ENCODE results near the gene LRRC74A.

LRRC74A gene

GRCh38 chr14:76868454-76869170 is 42.4 kb downstream of the LRRC74A start:
- no peak for ATAC-seq

DNA sequence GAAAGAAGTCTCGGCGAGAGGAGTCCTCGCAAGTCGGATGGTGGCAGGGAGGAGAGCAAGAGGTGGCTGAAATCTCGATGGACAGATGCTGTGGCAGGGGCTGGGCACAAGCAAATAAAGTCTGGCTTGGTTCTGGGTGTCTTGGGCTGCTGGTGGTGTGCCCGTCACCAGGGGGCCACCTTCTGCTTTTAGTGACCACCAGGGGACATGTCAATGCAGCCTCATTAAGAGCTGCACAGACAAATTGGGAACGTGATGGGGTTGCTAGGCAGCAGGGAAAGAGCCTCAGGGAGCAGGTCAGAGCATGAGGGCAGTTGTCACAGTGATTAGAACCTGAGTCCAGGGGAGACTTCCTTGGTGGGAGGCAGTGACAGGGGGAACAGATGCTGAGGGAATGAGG is 44.0 kb downstream of the LRRC74A start:
- TF ChIP-seq TCF4 (CRISPR knock-in tag; IDR thresholded peaks at IDR 0.05; ENCODE audit: borderline replicate concordance) = no peak
- TF ChIP-seq CSRNP3 (CRISPR knock-in tag; IDR thresholded peaks at IDR 0.05) = no peak
- TF ChIP-seq ISL1 (CRISPR knock-in tag; IDR thresholded peaks at IDR 0.05) = no peak
- no peak for TF ChIP-seq TOX (CRISPR knock-in tag; IDR thresholded peaks at IDR 0.05; ENCODE audit: borderline replicate concordance)
- no peak for TF ChIP-seq ZC3H10 (CRISPR knock-in tag; IDR thresholded peaks at IDR 0.05)
- TF ChIP-seq ESRRG (CRISPR knock-in tag; IDR thresholded peaks at IDR 0.05) = no peak
- no peak for TF ChIP-seq ARNTL (CRISPR knock-in tag; IDR thresholded peaks at IDR 0.05; ENCODE audit: borderline replicate concordance, low read depth)
- TF ChIP-seq, protein P1, sequence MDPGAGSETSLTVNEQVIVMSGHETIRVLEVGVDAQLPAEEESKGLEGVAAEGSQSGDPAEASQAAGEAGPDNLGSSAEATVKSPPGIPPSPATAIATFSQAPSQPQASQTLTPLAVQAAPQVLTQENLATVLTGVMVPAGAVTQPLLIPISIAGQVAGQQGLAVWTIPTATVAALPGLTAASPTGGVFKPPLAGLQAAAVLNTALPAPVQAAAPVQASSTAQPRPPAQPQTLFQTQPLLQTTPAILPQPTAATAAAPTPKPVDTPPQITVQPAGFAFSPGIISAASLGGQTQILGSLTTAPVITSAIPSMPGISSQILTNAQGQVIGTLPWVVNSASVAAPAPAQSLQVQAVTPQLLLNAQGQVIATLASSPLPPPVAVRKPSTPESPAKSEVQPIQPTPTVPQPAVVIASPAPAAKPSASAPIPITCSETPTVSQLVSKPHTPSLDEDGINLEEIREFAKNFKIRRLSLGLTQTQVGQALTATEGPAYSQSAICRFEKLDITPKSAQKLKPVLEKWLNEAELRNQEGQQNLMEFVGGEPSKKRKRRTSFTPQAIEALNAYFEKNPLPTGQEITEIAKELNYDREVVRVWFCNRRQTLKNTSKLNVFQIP (CRISPR knock-in tag; IDR thresholded peaks at IDR 0.05; ENCODE audit: borderline replicate concordance, low read depth) = no peak
- TF ChIP-seq PATZ1 (CRISPR knock-in tag; IDR thresholded peaks at IDR 0.05; ENCODE audit: borderline replicate concordance) = no peak
- no peak for TF ChIP-seq BACH2 (CRISPR knock-in tag; IDR thresholded peaks at IDR 0.05; ENCODE audit: borderline replicate concordance)
- no peak for TF ChIP-seq CREB5 (CRISPR knock-in tag; IDR thresholded peaks at IDR 0.05; ENCODE audit: low read depth)
- no peak for TF ChIP-seq ZFP30 (CRISPR knock-in tag; IDR thresholded peaks at IDR 0.05)
- no peak for TF ChIP-seq SNAI2 (CRISPR knock-in tag; IDR thresholded peaks at IDR 0.05)
- ATAC-seq = peak; percentile 51

More at GRCh38 chr14:76868454-76869170, 42.4 kb downstream of the LRRC74A start:
- no peak for TF ChIP-seq ZNF8 (CRISPR knock-in tag; IDR thresholded peaks at IDR 0.05)
- TF ChIP-seq CSRNP3 (CRISPR knock-in tag; IDR thresholded peaks at IDR 0.05) = no peak
- no peak for TF ChIP-seq CSDC2 (CRISPR knock-in tag; IDR thresholded peaks at IDR 0.05)
- TF ChIP-seq ZNF70 (CRISPR knock-in tag; IDR thresholded peaks at IDR 0.05) = no peak
- TF ChIP-seq ZNF565 (CRISPR knock-in tag; conservative IDR thresholded peaks at IDR 0.05; ENCODE audit: low read depth) = no peak
- TF ChIP-seq ISL1 (CRISPR knock-in tag; IDR thresholded peaks at IDR 0.05) = no peak
- no peak for TF ChIP-seq PPARA (CRISPR knock-in tag; IDR thresholded peaks at IDR 0.05; ENCODE audit: borderline replicate concordance)

DNA sequence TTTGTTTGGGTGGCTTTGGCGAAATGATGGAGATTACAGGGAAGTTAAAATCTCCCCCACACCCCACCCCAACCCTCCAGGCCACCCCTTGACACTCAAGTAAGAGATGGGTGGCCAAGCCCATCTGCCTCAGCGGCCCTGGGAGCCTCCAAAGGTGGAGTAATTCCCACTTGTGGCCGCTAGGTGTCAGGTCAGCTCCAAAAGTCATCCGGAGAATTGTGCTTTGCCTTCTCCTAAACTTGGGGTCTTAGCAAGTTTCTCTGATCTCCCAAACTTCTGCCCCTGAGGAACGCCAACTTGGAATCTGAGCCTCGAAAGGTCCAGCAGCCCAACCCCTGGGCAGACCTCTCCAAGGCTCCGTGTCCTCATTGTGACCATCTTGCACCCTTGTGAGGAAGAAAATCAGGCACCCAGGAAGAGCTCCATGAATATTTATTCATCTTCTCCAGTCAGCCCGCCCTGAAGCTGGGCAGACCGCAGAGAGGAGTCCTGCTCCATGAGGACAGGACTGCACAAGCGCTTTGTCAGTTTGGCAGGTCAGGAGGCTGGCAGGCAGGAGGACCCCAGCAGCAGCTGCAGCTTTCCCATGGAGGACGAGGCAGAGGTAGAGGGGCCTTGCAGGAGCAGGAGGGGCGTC is 46.7 kb downstream of the LRRC74A start:
- peak; percentile 71 for ATAC-seq
- TF ChIP-seq GLIS3 (CRISPR knock-in tag; IDR thresholded peaks at IDR 0.05) (no peak), PATZ1 (CRISPR knock-in tag; IDR thresholded peaks at IDR 0.05; ENCODE audit: borderline replicate concordance) (no peak), ZFP30 (CRISPR knock-in tag; IDR thresholded peaks at IDR 0.05) (no peak), ZNF8 (CRISPR knock-in tag; IDR thresholded peaks at IDR 0.05) (no peak), TCF4 (CRISPR knock-in tag; IDR thresholded peaks at IDR 0.05; ENCODE audit: borderline replicate concordance) (no peak), ZNF70 (CRISPR knock-in tag; IDR thresholded peaks at IDR 0.05) (no peak), TOX (CRISPR knock-in tag; IDR thresholded peaks at IDR 0.05; ENCODE audit: borderline replicate concordance) (no peak)

Data from SK-N-SH treated with all-trans-retinoic acid at 6 μM for 48 hours (cell line).